Measurements from ENCODE around the gene JAK1.

JAK1 gene

GRCh38 chr1:64830030-64830651, 136.2 kb downstream of the JAK1 start:
- Histone ChIP-seq H3K4me1 (ENCODE audit: low read length) (peaks cover 7% of the 10 kb centered on the region), H2AFZ (ENCODE audit: low read depth, low read length) (no peak overlapping the region), H3K4me2 (ENCODE audit: low read length) (no peak overlapping the region), H3K4me3 (ENCODE audit: low read length) (no peak overlapping the region), H3K9me3 (ENCODE audit: insufficient read depth, low read length) (no peaks in the 10 kb centered on the region), H4K20me1 (ENCODE audit: insufficient read depth, low read length) (no peaks in the 10 kb centered on the region), H3K9ac (ENCODE audit: low read length) (no peak overlapping the region), H3K27me3 (ENCODE audit: low read depth, low read length) (no peaks in the 10 kb centered on the region), H3K36me3 (replicated peaks; ENCODE audit: low read depth, low read length) (peaks cover 29% of the 10 kb centered on the region), H3K79me2 (ENCODE audit: low read length) (no peaks in the 10 kb centered on the region), H3K27ac (ENCODE audit: low read length) (no peak overlapping the region)
- TF ChIP-seq EZH2phosphoT487 (IDR thresholded peaks at IDR 0.05; ENCODE audit: low read depth), result no peak
- TF ChIP-seq, protein P1, sequence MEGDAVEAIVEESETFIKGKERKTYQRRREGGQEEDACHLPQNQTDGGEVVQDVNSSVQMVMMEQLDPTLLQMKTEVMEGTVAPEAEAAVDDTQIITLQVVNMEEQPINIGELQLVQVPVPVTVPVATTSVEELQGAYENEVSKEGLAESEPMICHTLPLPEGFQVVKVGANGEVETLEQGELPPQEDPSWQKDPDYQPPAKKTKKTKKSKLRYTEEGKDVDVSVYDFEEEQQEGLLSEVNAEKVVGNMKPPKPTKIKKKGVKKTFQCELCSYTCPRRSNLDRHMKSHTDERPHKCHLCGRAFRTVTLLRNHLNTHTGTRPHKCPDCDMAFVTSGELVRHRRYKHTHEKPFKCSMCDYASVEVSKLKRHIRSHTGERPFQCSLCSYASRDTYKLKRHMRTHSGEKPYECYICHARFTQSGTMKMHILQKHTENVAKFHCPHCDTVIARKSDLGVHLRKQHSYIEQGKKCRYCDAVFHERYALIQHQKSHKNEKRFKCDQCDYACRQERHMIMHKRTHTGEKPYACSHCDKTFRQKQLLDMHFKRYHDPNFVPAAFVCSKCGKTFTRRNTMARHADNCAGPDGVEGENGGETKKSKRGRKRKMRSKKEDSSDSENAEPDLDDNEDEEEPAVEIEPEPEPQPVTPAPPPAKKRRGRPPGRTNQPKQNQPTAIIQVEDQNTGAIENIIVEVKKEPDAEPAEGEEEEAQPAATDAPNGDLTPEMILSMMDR (IDR thresholded peaks at IDR 0.05; ENCODE audit: low read depth, low read length), result no peak

DNA sequence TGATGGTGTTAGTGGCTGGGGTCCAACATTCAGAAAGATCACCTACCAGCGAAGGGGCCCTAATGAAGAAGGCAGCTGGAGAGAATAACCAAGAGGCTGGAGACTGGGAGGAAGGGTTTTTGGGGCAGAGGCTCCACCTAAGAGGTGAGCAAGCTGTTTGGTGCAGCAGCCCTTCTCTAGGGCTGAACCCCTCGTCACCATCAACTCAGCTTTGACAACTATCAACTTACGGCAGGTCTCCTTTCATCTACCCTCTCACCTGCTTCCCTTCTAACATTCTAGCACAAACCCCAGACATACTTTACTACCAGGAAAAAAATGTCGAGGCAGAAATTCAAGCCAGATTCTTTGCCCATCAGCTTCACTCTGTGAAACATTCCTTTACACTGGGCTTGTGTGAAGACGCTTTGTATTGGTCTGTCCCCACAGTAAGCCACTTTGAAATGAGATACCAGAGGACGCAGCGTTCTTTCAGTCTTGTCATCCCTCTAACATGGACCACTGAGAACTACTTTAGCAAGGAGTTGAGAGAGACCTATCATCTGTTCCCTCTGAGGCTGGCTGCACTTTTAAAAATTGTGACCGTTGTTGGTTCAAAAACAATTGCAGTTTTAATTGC, 136.8 kb downstream of the JAK1 start:
- H3K36me3 ChIP-seq (replicated peaks; ENCODE audit: low read depth, low read length), result peaks cover 28% of the 10 kb centered on the region
- H3K79me2 ChIP-seq (ENCODE audit: low read length), result no peaks in the 10 kb centered on the region
- TF ChIP-seq, protein P1 (IDR thresholded peaks at IDR 0.05; ENCODE audit: low read depth, low read length), result no peak
- TF ChIP-seq EZH2phosphoT487 (IDR thresholded peaks at IDR 0.05; ENCODE audit: low read depth), result no peak
- no peak overlapping the region for H3K27ac ChIP-seq (ENCODE audit: low read length)
- H3K27me3 ChIP-seq (ENCODE audit: low read depth, low read length), result no peaks in the 10 kb centered on the region
- peaks cover 7% of the 10 kb centered on the region for H3K4me1 ChIP-seq (ENCODE audit: low read length)
- no peaks in the 10 kb centered on the region for H4K20me1 ChIP-seq (ENCODE audit: insufficient read depth, low read length)
- no peak overlapping the region for H2AFZ ChIP-seq (ENCODE audit: low read depth, low read length)
- H3K4me2 ChIP-seq (ENCODE audit: low read length), result no peak overlapping the region
- no peaks in the 10 kb centered on the region for H3K9me3 ChIP-seq (ENCODE audit: insufficient read depth, low read length)
- no peak overlapping the region for H3K9ac ChIP-seq (ENCODE audit: low read length)
- no peak overlapping the region for H3K4me3 ChIP-seq (ENCODE audit: low read length)

GRCh38 chr1:64828829-64829228, 137.5 kb downstream of the JAK1 start:
- Histone ChIP-seq H3K4me1 (ENCODE audit: low read length) (peaks cover 7% of the 10 kb centered on the region), H3K27ac (ENCODE audit: low read length) (no peak overlapping the region), H3K27me3 (ENCODE audit: low read depth, low read length) (no peaks in the 10 kb centered on the region), H3K79me2 (ENCODE audit: low read length) (no peaks in the 10 kb centered on the region), H3K9me3 (ENCODE audit: insufficient read depth, low read length) (no peaks in the 10 kb centered on the region), H2AFZ (ENCODE audit: low read depth, low read length) (no peak overlapping the region), H4K20me1 (ENCODE audit: insufficient read depth, low read length) (no peaks in the 10 kb centered on the region), H3K36me3 (replicated peaks; ENCODE audit: low read depth, low read length) (peaks cover 21% of the 10 kb centered on the region), H3K9ac (ENCODE audit: low read length) (no peak overlapping the region), H3K4me2 (ENCODE audit: low read length) (no peak overlapping the region), H3K4me3 (ENCODE audit: low read length) (no peak overlapping the region)
- TF ChIP-seq, protein P1 (IDR thresholded peaks at IDR 0.05; ENCODE audit: low read depth, low read length), result no peak
- no peak for TF ChIP-seq EZH2phosphoT487 (IDR thresholded peaks at IDR 0.05; ENCODE audit: low read depth)

DNA sequence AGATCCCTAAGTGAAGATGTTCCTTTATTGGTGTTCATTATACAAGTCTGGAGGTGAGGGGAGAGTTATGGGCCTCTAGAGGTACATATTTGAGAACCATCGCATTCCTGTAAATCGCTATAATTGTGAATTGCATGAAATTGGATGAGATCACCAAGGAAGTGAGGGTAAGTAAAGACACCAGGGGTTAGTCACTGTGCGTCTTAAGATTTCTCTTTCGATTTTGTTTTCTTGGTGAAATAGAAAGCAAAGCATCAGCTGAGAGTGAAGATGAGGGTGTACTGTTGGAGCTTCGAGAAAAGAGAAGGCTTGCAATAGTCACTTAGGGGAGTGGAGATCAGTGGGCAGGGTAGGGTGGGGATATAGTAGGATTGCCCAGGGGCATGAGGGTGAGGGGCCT, 139.4 kb downstream of the JAK1 start:
- H2AFZ ChIP-seq (ENCODE audit: low read depth, low read length), result no peak overlapping the region
- H3K27me3 ChIP-seq (ENCODE audit: low read depth, low read length), result no peaks in the 10 kb centered on the region
- TF ChIP-seq, protein P1 (IDR thresholded peaks at IDR 0.05; ENCODE audit: low read depth, low read length), result no peak
- TF ChIP-seq EZH2phosphoT487 (IDR thresholded peaks at IDR 0.05; ENCODE audit: low read depth), result no peak
- H4K20me1 ChIP-seq (ENCODE audit: insufficient read depth, low read length), result no peaks in the 10 kb centered on the region
- H3K79me2 ChIP-seq (ENCODE audit: low read length), result no peaks in the 10 kb centered on the region
- no peak overlapping the region for H3K27ac ChIP-seq (ENCODE audit: low read length)
- H3K9me3 ChIP-seq (ENCODE audit: insufficient read depth, low read length), result no peaks in the 10 kb centered on the region
- H3K36me3 ChIP-seq (replicated peaks; ENCODE audit: low read depth, low read length), result peaks cover 6% of the 10 kb centered on the region
- H3K4me1 ChIP-seq (ENCODE audit: low read length), result peaks cover 7% of the 10 kb centered on the region
- no peak overlapping the region for H3K9ac ChIP-seq (ENCODE audit: low read length)
- no peak overlapping the region for H3K4me3 ChIP-seq (ENCODE audit: low read length)
- no peak overlapping the region for H3K4me2 ChIP-seq (ENCODE audit: low read length)

All from OCI-LY3 (cell line).